ENCODE measurements around the gene SNX4. TPM values are rescaled to one million over a fixed set of nuclear protein-coding genes. Genes with fewer than 3 reads are reported as not detected.
"Not testable (repeated sequence)": the region's sequence is repeated elsewhere in the genome, so short reads cannot be mapped to it uniquely, and the experiment has no call there.

Gene SNX4
- total and polyA plus RNA-seq, 8 donors, result 33.2 to 67.3 (median 54.2) TPM

- TF ChIP-seq CTCF (IDR thresholded peaks at IDR 0.05), result no peak
- ATAC-seq (no peak), DNase-seq (no peak)
- intact Hi-C loops (cut with DNase I), result no loop called here
- Histone ChIP-seq H3K4me3 (no peak overlapping the region), H3K27me3 (peaks cover 0 to 6% of the 10 kb centered on the region in 2 donors), H3K4me1 (no peaks in the 10 kb centered on the region), H3K27ac (no peak overlapping the region), H3K36me3 (no peaks in the 10 kb centered on the region), H3K9me3 (no peaks in the 10 kb centered on the region)
Measured at GRCh38 chr3:125410922-125411321, 109.1 kb downstream of the SNX4 start.

- Histone ChIP-seq H3K4me1 (no peaks in the 10 kb centered on the region), H3K27me3 (peaks cover 0 to 6% of the 10 kb centered on the region in 2 donors), H3K4me3 (no peak overlapping the region), H3K27ac (no peak overlapping the region), H3K36me3 (no peaks in the 10 kb centered on the region), H3K9me3 (no peaks in the 10 kb centered on the region)
- intact Hi-C loops (cut with DNase I), result no loop called here
- no peak for TF ChIP-seq CTCF (IDR thresholded peaks at IDR 0.05)
- no peak for DNase-seq
- ATAC-seq, result no peak
Measured at GRCh38 chr3:125406070-125406469, 113.9 kb downstream of the SNX4 start.

GRCh38 chr3:125405515-125405914 lies 114.5 kb downstream of the SNX4 start:
- ATAC-seq; intact Hi-C loops (cut with DNase I): not testable (repeated sequence)

GRCh38 chr3:125403789-125404188 lies 116.2 kb downstream of the SNX4 start:
- ATAC-seq, result no peak
- DNase-seq, result no peak
- Histone ChIP-seq H3K4me1 (no peaks in the 10 kb centered on the region), H3K27ac (no peak overlapping the region), H3K9me3 (no peaks in the 10 kb centered on the region), H3K36me3 (no peaks in the 10 kb centered on the region), H3K27me3 (no peaks in the 10 kb centered on the region), H3K4me3 (no peak overlapping the region)
- intact Hi-C loops (cut with DNase I), result no loop called here
- no peak for TF ChIP-seq CTCF (IDR thresholded peaks at IDR 0.05)

More at GRCh38 chr3:125405515-125405914, 114.5 kb downstream of the SNX4 start:
- H3K36me3 ChIP-seq, H3K9me3 ChIP-seq, DNase-seq, H3K27me3 ChIP-seq, H3K4me3 ChIP-seq, H3K4me1 ChIP-seq, H3K27ac ChIP-seq: not testable (repeated sequence)

- DNase-seq (no peak), ATAC-seq (no peak)
- Histone ChIP-seq H3K9me3 (no peaks in the 10 kb centered on the region), H3K27ac (no peak overlapping the region), H3K36me3 (no peaks in the 10 kb centered on the region), H3K27me3 (no peaks in the 10 kb centered on the region), H3K4me3 (no peak overlapping the region), H3K4me1 (no peaks in the 10 kb centered on the region)
- no peak for TF ChIP-seq CTCF (IDR thresholded peaks at IDR 0.05)
- intact Hi-C loops (cut with DNase I), result no loop called here
Measured at GRCh38 chr3:125402639-125403038, 117.4 kb downstream of the SNX4 start.

GRCh38 chr3:125401402-125401801 lies 118.6 kb downstream of the SNX4 start:
- ATAC-seq, result no peak
- intact Hi-C loops (cut with DNase I), result no loop called here
- DNase-seq, result no peak

More at GRCh38 chr3:125401402-125401801, 118.6 kb downstream of the SNX4 start:
- Histone ChIP-seq H3K27ac (no peak overlapping the region), H3K36me3 (no peaks in the 10 kb centered on the region), H3K27me3 (no peaks in the 10 kb centered on the region), H3K9me3 (no peaks in the 10 kb centered on the region), H3K4me1 (no peaks in the 10 kb centered on the region), H3K4me3 (no peak overlapping the region)
- TF ChIP-seq CTCF (IDR thresholded peaks at IDR 0.05), result no peak

Measured in left lung (tissue), 10 donors.